C4-2B (cell line): ENCODE data around the gene KRI1.

Source experiments
- H3K27ac ChIP-seq: fragments of 450-650 bp; 2 replicates; pipeline ENCODE4 v1.5.1; 2017
- CTCF ChIP-seq: fragments of 450-650 bp; conservative IDR thresholded peaks from 2 replicates; pipeline ENCODE4 v1.5.1; 2017; ENCODE audit warnings: mild to moderate bottlenecking
- ZFX ChIP-seq: fragments of 450-650 bp; IDR thresholded peaks from 2 replicates; pipeline ENCODE4 v1.6.1; 2017

The KRI1 gene

GRCh38 chr19:10516064-10516385, 49.8 kb downstream of the KRI1 start:
- TF ChIP-seq CTCF, result no peak
- TF ChIP-seq ZFX, result no peak
- no peak overlapping the region for H3K27ac ChIP-seq

- TF ChIP-seq CTCF (no peak), ZFX (no peak)
- no peak overlapping the region for H3K27ac ChIP-seq
Observed at GRCh38 chr19:10514211-10515145, 51.3 kb downstream of the KRI1 start.

GRCh38 chr19:10513223-10513622, 52.6 kb downstream of the KRI1 start:
- TF ChIP-seq ZFX (no peak), CTCF (no peak)
- H3K27ac ChIP-seq, result no peak overlapping the region

GRCh38 chr19:10510301-10510802, 55.5 kb downstream of the KRI1 start:
- H3K27ac ChIP-seq, result peak overlapping the region; percentile 50
- peak; percentile 73 for TF ChIP-seq CTCF
- no peak for TF ChIP-seq ZFX

- TF ChIP-seq CTCF (no peak), ZFX (no peak)
- no peak overlapping the region for H3K27ac ChIP-seq
Observed at GRCh38 chr19:10508707-10509106, 57.1 kb downstream of the KRI1 start.

GRCh38 chr19:10508036-10508435, 57.8 kb downstream of the KRI1 start:
- H3K27ac ChIP-seq, result no peak overlapping the region
- TF ChIP-seq CTCF (no peak), ZFX (no peak)

- H3K27ac ChIP-seq, result no peak overlapping the region
- TF ChIP-seq ZFX, result no peak
- TF ChIP-seq CTCF, result peak; percentile 80
Observed at GRCh38 chr19:10505583-10506229, 60.1 kb downstream of the KRI1 start.
